ENCODE measurements around the gene NLRC3. TPM values are rescaled to one million over a fixed set of nuclear protein-coding genes. Genes with fewer than 3 reads are reported as not detected.

Gene NLRC3
- total RNA-seq, 3 donors from 2014 or later (not counting 1 experiment from before 2014, with no cell fraction given) = 98.8 to 145 (median 133) TPM

DNA sequence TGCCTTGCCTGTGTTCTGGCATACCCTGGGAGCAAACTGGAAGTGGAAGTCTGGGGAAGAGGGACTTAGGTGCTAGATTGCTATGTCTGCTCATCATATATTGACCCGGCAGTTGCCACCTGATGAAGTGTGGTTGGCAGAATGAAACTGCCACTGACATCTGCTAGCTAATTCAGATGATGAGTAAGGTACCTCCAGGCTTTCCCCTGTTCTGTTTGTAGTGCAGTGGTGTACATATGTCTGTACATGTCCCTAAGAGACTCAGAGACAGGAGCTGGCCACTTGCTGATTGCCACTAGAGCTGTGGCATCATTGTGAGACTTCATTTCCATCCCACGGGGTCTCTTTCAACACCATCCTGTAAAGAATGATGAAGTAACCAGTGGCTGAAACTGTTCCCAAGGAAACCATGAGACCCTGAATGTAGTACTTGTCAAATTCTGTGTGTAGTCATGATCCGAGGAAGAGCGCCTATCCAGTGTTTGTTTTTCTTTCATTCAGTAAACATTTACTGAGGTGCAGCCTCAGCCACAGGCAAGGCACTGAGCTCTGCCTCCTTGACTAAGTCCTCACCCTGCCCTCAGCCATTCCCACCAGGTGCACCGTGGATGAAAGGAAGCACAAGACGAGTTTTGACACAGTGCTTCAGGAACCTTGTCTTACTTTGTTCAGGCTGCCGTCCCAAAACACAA, 63.2 kb downstream of the NLRC3 start:
- DNase-seq (no peak), ATAC-seq (no peak)
- Histone ChIP-seq H3K27me3 (ENCODE audit: control insufficient read depth, insufficient read depth, low read length) (no peaks in the 10 kb centered on the region), H3K9me3 (ENCODE audit: control insufficient read depth, insufficient read depth, low read length) (no peaks in the 10 kb centered on the region), H3K4me3 (ENCODE audit: low read length) (no peak overlapping the region), H3K4me1 (ENCODE audit: control insufficient read depth, insufficient read depth, low read length) (peaks cover 16% of the 10 kb centered on the region), H3K27ac (ENCODE audit: low read length) (no peak overlapping the region), H3K36me3 (ENCODE audit: control insufficient read depth, insufficient read depth, low read length) (peaks cover 19% of the 10 kb centered on the region)
- Mint-ChIP-seq H3K4me1 (no peaks in the 10 kb centered on the region), H3K4me3 (no peak overlapping the region), H3K27me3 (ENCODE audit: low read depth in 2 of 2) (no peaks in the 10 kb centered on the region), H3K27ac (no peak overlapping the region), H3K36me3 (no peaks in the 10 kb centered on the region), H3K9me3 (no peaks in the 10 kb centered on the region)
- intact Hi-C loops (cut with micrococcal nuclease) = no loop called here
- 96% methylated on average over 7 of the region's 7 CpGs for WGBS (ENCODE audit: insufficient coverage)
- TF ChIP-seq, protein P1, sequence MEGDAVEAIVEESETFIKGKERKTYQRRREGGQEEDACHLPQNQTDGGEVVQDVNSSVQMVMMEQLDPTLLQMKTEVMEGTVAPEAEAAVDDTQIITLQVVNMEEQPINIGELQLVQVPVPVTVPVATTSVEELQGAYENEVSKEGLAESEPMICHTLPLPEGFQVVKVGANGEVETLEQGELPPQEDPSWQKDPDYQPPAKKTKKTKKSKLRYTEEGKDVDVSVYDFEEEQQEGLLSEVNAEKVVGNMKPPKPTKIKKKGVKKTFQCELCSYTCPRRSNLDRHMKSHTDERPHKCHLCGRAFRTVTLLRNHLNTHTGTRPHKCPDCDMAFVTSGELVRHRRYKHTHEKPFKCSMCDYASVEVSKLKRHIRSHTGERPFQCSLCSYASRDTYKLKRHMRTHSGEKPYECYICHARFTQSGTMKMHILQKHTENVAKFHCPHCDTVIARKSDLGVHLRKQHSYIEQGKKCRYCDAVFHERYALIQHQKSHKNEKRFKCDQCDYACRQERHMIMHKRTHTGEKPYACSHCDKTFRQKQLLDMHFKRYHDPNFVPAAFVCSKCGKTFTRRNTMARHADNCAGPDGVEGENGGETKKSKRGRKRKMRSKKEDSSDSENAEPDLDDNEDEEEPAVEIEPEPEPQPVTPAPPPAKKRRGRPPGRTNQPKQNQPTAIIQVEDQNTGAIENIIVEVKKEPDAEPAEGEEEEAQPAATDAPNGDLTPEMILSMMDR (IDR thresholded peaks at IDR 0.05) = no peak

DNA sequence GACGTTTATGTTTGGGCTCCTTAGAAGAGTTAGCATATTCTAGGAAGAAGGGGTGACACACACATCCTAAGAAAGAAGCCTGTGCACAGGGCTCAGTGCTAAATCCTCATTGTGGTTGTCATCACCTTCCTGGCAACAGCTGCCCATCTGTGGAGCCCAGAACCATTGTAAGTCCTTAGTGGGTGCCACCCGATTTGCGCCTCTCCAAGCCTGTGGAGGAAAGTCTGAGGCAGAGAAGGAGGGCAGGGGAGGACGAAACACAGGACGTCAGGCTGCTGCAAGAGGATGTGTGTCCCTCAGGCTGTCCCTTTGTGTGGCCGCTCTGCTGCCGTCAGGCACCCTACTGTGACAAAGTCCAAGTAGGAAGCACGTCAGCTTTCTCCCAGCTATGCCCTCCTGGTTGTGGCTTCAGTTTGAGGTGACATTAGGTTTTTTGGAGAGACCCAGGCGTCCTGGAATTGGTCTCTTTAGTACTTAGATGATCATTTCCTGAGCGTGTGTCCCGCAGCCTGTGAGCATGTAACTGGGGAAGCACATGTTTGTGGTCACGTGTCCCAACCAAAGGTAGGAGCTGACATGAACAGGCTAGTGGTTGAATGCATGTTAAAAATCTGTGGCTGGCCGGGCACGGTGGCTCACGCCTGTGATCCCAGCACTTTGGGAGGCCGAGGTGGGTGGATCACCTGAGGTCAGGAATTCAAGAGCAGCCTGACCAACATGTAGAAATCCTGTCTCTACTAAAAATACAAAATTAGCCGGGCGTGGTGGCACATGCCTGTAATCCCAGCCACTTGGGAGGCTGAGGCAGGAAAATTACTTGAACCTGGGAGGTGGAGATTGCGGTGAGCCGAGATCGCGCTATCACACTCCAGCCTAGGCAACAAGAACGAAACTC, 65.7 kb downstream of the NLRC3 start:
- no peaks in the 10 kb centered on the region for H3K9me3 ChIP-seq (ENCODE audit: control insufficient read depth, insufficient read depth, low read length)
- peaks cover 16% of the 10 kb centered on the region for H3K36me3 ChIP-seq (ENCODE audit: control insufficient read depth, insufficient read depth, low read length)
- no peaks in the 10 kb centered on the region for H3K27me3 ChIP-seq (ENCODE audit: control insufficient read depth, insufficient read depth, low read length)
- TF ChIP-seq, protein P1 (IDR thresholded peaks at IDR 0.05) = no peak
- no peaks in the 10 kb centered on the region for H3K9me3 Mint-ChIP-seq
- peaks cover 19% of the 10 kb centered on the region for H3K4me1 ChIP-seq (ENCODE audit: control insufficient read depth, insufficient read depth, low read length)
- ATAC-seq (no peak), DNase-seq (no peak)
- no peak overlapping the region for H3K4me3 ChIP-seq (ENCODE audit: low read length)
- H3K27ac ChIP-seq (ENCODE audit: low read length) = no peak overlapping the region
- no peak overlapping the region for H3K27ac Mint-ChIP-seq
- WGBS (ENCODE audit: insufficient coverage) = 94% methylated on average over 23 of the region's 23 CpGs
- no peak overlapping the region for H3K4me3 Mint-ChIP-seq
- H3K27me3 Mint-ChIP-seq (ENCODE audit: low read depth in 2 of 2) = no peaks in the 10 kb centered on the region
- no peaks in the 10 kb centered on the region for H3K36me3 Mint-ChIP-seq
- intact Hi-C loops (cut with micrococcal nuclease) = no loop called here
- H3K4me1 Mint-ChIP-seq = peaks cover 0 to 5% of the 10 kb centered on the region in 2 donors

DNA sequence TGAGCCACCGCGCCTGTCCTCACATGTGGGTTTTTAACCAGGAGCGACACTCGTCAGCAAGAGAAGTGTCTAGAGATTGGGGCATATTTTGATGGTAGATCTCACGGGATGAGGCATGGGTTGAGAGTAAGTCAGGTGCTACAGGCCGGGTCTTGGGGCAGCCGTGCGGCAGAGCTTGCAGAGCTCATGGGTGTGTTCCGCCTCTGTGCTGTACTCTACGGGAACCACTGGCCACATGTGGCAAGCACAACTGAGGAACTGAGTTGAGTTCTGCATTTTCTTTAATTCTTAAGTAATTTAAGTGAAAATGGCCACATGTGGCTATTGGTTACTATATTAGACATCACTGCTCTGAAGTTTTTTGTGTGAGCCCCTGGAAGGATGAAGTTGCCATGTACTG, 66.8 kb downstream of the NLRC3 start:
- H3K27ac Mint-ChIP-seq = no peak overlapping the region
- peaks cover 16% of the 10 kb centered on the region for H3K36me3 ChIP-seq (ENCODE audit: control insufficient read depth, insufficient read depth, low read length)
- H3K36me3 Mint-ChIP-seq = no peaks in the 10 kb centered on the region
- no peak overlapping the region for H3K4me3 Mint-ChIP-seq
- peaks cover 0 to 5% of the 10 kb centered on the region in 2 donors for H3K4me1 Mint-ChIP-seq
- H3K27ac ChIP-seq (ENCODE audit: low read length) = no peak overlapping the region
- intact Hi-C loops (cut with micrococcal nuclease) = no loop called here
- ATAC-seq = no peak
- no peaks in the 10 kb centered on the region for H3K9me3 Mint-ChIP-seq
- DNase-seq = no peak
- H3K4me1 ChIP-seq (ENCODE audit: control insufficient read depth, insufficient read depth, low read length) = peaks cover 19% of the 10 kb centered on the region
- H3K4me3 ChIP-seq (ENCODE audit: low read length) = no peak overlapping the region
- no peaks in the 10 kb centered on the region for H3K9me3 ChIP-seq (ENCODE audit: control insufficient read depth, insufficient read depth, low read length)
- H3K27me3 Mint-ChIP-seq (ENCODE audit: low read depth in 2 of 2) = no peaks in the 10 kb centered on the region
- 93% methylated on average over 10 of the region's 10 CpGs for WGBS (ENCODE audit: insufficient coverage)
- TF ChIP-seq, protein P1 (IDR thresholded peaks at IDR 0.05) = no peak
- H3K27me3 ChIP-seq (ENCODE audit: control insufficient read depth, insufficient read depth, low read length) = no peaks in the 10 kb centered on the region

Measured in natural killer cell (primary cell).